HG03442 (cell line): ENCODE results near the gene EFNB3.

Experiments
- ATAC-seq: cut with Tn5 transposase; IDR thresholded peaks from one replicate; pipeline ENCODE4 v1.9.1; 2021; ENCODE audit warnings: mild to moderate bottlenecking, moderate library complexity; ENCODE audit not compliant: unreplicated experiment

Gene EFNB3, protein sequence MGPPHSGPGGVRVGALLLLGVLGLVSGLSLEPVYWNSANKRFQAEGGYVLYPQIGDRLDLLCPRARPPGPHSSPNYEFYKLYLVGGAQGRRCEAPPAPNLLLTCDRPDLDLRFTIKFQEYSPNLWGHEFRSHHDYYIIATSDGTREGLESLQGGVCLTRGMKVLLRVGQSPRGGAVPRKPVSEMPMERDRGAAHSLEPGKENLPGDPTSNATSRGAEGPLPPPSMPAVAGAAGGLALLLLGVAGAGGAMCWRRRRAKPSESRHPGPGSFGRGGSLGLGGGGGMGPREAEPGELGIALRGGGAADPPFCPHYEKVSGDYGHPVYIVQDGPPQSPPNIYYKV

DNA sequence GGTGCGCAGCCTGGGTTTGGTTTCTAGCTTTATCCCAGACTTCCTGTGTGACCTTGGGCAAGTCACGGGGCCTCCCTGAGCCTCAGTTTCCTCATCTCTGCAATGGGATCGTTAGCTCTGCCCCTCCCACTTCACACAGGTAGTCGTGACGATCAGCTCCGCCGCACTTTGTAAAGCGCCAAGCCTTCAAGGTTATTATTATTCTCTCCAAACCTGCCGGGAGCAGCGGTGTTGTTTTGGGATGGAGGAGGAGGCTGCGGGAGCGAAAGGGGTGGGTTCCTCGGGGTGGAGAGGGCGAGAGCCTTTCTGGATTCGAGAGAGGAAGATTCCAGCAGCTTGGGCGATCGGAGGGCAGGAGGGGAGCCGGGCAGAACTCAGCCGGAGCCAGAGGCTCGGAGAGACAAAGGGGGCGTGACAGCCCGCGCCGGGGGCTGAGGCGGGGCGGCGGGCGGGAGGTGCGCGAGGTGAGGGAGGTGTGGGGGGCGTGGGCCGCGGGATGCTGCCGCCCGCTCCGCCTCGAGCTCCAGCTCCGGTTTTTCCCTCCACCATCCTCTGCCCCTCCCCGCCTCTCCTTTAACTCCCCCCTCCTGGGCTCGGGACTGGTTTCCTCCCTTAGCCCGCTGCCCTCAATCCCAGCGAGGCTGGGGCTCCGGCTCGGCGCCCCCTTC, at the start of gene EFNB3:
EFNB3 (plus strand) TSS at position 602 of the 668 bp plus-strand sequence. CDS start 397 bp downstream, outside the sequence.
- no peak for ATAC-seq

DNA sequence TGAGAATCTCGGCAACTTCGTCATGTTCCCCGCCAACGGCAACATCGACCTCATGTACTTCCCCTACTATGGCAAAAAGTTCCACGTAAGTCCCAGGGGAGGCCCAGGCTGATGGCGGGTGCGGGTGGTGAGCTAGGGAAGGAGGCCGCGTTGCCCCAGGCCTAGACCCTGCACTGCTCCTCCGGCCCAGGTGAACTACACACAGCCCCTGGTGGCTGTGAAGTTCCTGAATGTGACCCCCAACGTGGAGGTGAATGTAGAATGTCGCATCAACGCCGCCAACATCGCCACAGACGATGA, 49.5 kb upstream of the EFNB3 start:
- ATAC-seq, result no peak

- no peak for ATAC-seq
These were observed 47.9 kb upstream of the EFNB3 start for GRCh38 chr17:7656958-7657609.

DNA sequence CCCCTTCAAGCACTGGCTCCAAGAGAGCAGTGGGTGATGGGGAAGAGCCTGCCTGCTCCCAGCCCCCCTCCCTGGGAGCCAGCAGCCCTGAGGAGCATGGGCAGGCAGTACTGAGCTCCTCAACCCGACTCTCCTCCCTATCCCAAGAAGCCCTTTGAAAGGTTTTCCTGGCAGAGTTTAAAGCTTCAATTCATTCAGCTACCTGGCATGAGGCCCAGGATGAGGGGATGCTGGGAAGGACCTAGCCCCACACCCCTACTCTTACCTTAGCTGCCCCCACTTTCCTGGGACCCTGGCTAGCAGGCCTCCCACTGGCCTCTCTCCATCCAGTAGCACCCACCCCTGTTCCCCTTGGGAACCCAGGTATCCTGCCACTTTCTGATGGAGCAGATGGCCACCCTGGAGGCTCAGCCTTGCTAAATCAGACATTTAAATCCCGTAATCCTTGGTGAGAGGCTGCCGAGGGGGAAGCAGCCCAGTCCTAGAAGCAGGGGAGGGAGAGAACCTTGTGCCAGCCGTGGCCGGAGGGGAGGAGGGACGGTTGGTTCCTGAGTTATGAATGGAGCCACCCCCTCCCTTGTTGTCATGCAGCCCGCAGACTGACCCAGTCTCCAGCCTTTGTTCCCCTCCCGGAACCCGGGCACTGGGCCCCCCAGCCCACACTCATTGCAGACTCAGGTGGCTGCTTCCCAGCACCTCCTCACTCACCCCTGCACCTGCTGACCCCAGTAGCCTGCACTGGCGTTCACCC, 37.2 kb upstream of the EFNB3 start:
- ATAC-seq, result no peak

GRCh38 chr17:7668482-7668881, 36.5 kb upstream of the EFNB3 start:
- no peak for ATAC-seq

- ATAC-seq, result no peak
These were observed 31.8 kb upstream of the EFNB3 start for GRCh38 chr17:7673239-7673638.

DNA sequence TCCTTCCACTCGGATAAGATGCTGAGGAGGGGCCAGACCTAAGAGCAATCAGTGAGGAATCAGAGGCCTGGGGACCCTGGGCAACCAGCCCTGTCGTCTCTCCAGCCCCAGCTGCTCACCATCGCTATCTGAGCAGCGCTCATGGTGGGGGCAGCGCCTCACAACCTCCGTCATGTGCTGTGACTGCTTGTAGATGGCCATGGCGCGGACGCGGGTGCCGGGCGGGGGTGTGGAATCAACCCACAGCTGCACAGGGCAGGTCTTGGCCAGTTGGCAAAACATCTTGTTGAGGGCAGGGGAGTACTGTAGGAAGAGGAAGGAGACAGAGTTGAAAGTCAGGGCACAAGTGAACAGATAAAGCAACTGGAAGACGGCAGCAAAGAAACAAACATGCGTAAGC, 30.1 kb upstream of the EFNB3 start:
- no peak for ATAC-seq

DNA sequence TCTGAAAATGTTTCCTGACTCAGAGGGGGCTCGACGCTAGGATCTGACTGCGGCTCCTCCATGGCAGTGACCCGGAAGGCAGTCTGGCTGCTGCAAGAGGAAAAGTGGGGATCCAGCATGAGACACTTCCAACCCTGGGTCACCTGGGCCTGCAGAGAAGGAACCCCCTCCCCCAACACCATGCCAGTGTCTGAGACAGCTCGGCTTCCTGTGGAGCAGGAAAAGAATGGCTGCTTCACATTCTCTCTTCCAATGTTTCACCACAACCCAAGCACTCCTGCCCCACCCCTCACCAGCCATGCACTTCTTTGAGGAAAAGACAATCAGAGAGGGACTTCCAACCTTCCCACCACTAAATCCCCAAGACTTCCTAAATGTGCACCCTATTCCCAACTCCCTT, 28.5 kb upstream of the EFNB3 start:
- ATAC-seq, result no peak

GRCh38 chr17:7677388-7678067, 27.5 kb upstream of the EFNB3 start:
- ATAC-seq, result no peak

GRCh38 chr17:7684851-7685532, 20.0 kb upstream of the EFNB3 start:
- ATAC-seq, result no peak

DNA sequence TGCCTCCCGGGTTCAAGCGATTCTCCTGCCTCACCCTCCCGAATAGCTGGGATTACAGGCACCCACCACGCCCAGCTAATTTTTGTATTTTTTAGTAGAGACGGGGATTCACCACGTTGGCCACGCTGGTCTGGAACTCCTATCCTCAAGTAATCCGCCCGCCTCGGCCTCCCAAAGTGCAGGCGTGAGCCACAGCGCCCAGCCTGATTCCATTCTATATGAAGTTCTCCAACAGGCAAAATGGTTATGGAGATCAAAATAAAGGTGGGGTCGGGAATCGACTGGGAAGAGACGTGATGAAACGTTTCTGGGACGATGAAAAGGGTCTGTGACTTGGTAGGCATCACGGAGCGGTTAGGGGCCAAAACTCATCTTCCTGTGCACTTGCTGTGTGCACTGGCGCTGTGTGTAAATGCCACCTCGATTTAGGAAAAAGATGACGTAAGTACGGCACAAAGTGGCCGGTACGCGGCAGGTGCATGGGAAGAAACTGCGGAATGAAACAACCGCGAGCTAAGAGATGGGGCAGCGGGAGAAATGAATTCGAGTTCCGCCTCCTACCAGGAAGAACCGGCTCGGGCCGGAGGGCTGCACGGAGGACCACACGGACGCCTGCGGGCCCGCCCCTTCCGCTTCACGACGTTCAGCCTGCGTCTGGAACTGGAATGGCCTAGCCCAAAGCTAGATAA, 19.3 kb upstream of the EFNB3 start:
- ATAC-seq, result peak; percentile 58

- ATAC-seq, result peak; percentile 39
These were observed 18.6 kb upstream of the EFNB3 start for GRCh38 chr17:7686222-7687071.

- ATAC-seq, result no peak
These were observed 17.7 kb upstream of the EFNB3 start, which contains the start of gene TP53 for GRCh38 chr17:7687072-7687907. Gene TP53 (minus strand): TSS chr17:7687490. CDS start chr17:7676594, 10,896 bp downstream.

- peak; percentile 62 for ATAC-seq
These were observed 16.8 kb upstream of the EFNB3 start, which contains the start of gene WRAP53 for GRCh38 chr17:7687908-7688807. Gene WRAP53 (plus strand): TSS chr17:7688477. CDS start chr17:7688649, 172 bp downstream.

DNA sequence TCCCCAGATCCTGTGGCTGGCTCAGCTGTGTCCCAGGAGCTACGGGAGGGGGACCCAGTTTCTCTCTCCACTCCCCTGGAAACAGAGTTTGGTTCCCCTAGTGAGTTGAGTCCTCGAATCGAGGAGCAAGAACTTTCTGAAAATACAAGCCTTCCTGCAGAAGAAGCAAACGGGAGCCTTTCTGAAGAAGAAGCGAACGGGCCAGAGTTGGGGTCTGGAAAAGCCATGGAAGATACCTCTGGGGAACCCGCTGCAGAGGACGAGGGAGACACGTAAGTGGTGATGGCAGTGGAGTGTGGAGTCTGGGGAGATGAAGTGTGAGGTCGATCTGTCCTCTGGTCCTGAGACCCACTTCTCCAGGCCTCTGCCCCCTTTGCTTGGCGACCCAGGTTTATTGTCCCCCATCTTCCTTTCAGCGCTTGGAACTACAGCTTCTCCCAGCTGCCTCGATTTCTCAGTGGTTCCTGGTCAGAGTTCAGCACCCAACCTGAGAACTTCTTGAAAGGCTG, 16.1 kb upstream of the EFNB3 start:
- ATAC-seq, result no peak

GRCh38 chr17:7695586-7695985, 9.4 kb upstream of the EFNB3 start:
- no peak for ATAC-seq
